Lower leg skin (tissue), 4 donors: Measurements from ENCODE around the gene MCAT. TPM values are rescaled to one million over a fixed set of nuclear protein-coding genes. Genes with fewer than 3 reads are reported as not detected.

Experiments used
- DNase-seq, 2 donors: peaks; one replicate each; pipeline ENCODE4 v3.0.0-alpha.2; 2019; ENCODE audit warnings: low spot score in 2 of 2
- H3K4me3 ChIP-seq: fragments of 200-600 bp; sonication (generic); 2 replicates; pipeline ENCODE4 v1.5.1; 2017; ENCODE audit warnings: mild to moderate bottlenecking, low read depth; ENCODE audit not compliant: poor library complexity, severe bottlenecking
- CTCF ChIP-seq, 3 donors: fragments of 450-650 bp; IDR thresholded peaks; one replicate each; pipeline ENCODE4 v1.5.1; 2016; ENCODE audit warnings: antibody characterized with exemption in 3 of 3, mild to moderate bottlenecking in 3 of 3, moderate library complexity in 2 of 3
- POLR2A ChIP-seq, 2 donors: fragments of 450-650 bp; IDR thresholded peaks; one replicate each; pipeline ENCODE4 v1.6.1; 2016 to 2017; ENCODE audit warnings: antibody characterized with exemption in 2 of 2, mild to moderate bottlenecking in 1 of 2, moderate library complexity in 1 of 2
- WGBS, 2 donors: methylation state at CpG; one replicate each; pipeline ENCODE4 v1.1.5; 2018; 5-methylcytosine and 5-hydroxymethylcytosine counted together
- intact Hi-C: fragments of 100-400 bp; cut with DNase I; formaldehyde crosslinking; loops from one replicate; pipeline ENCODE4 v1.15.0; 2023; ENCODE audit warnings: low total_unique reads
- total RNA-seq, 4 donors: library from RNA; depleted of rRNA; stranded (reverse); fragments of >200 nt; gene quantifications; one replicate each; pipeline ENCODE4 v1.1.0, GENCODE V29; 2016

Gene MCAT
- total RNA-seq, 4 donors from 2014 or later = 21.5 to 28.1 (median 25.5) TPM

DNA sequence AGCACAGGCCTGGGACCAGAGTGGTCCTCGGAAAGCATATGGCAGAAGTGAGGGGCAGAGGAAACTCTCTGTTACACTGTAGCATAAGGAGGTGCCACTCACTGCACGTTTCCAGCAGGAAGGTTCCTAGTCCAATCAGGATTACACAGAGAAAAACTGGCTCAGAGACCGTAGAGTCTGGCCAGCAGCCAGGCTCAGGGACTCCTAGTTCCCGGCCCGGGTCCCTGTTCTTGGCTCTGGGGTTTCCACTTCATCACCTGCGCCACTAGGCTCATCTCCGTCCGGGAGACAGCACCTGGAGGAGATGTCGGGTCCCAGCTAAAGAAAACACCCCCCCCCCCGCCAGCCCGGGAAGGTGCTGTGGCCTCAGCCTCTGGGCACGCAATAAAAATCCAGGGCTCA lies 42.7 kb upstream of the MCAT start:
- intact Hi-C loops = no loop called here
- peak; percentile 61 to 91 for DNase-seq
- no peak for TF ChIP-seq CTCF (IDR thresholded peaks at IDR 0.05)
- no peak for TF ChIP-seq POLR2A (IDR thresholded peaks at IDR 0.05)
- no peak overlapping the region for H3K4me3 ChIP-seq
- WGBS, 2 donors = 4 to 17% methylated on average over 12 of the region's 12 CpGs

DNA sequence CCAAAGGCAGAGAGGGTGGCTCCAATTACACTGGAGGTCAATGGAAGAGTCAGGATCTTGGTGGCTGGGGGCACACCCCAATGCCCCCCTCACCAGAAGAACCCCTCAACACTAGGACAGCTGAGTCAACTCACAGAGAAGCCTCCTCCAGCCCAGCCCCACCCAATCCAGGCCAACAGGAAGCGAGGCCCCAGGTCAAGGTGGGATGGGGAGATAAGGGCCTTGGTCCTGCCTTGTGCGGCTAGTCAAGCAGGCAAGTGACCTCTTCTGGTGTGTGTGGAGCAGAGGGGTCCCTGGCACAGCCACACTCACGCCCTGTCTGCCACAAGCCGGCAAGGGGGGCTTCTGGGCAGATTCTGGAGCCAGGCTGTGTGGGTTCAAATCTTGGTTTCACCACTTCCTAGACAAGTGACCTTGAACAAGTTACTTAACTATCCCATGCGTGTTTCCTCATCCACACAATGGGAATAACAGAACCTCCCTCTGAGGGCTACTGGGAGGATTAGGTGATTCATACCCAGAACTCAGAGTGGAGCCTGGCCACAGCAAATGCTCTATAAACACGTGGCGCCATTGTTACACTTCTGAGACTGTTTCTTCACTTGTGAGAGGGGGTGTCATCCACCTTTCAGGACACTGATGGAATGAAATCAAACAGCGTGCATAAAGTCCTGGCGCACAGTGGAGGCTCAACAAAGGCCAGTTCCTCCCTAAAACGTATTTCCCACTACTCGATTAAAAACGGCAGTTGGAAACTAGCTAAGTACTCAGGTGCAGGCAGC lies 40.5 kb upstream of the MCAT start:
- TF ChIP-seq CTCF (IDR thresholded peaks at IDR 0.05) = no peak
- TF ChIP-seq POLR2A (IDR thresholded peaks at IDR 0.05) = no peak
- H3K4me3 ChIP-seq = no peak overlapping the region
- DNase-seq = no peak
- 80 to 85% methylated on average over 11 to 12 of the region's 12 CpGs for WGBS, 2 donors
- intact Hi-C loops = no loop called here

- TF ChIP-seq CTCF (IDR thresholded peaks at IDR 0.05) = no peak
- no peak for TF ChIP-seq POLR2A (IDR thresholded peaks at IDR 0.05)
- H3K4me3 ChIP-seq = no peak overlapping the region
- 86 to 89% methylated on average over 17 of the region's 17 CpGs for WGBS, 2 donors
- intact Hi-C loops = no loop called here
- DNase-seq = no peak
Measured at GRCh38 chr22:43182726-43183125, 39.5 kb upstream of the MCAT start.

DNA sequence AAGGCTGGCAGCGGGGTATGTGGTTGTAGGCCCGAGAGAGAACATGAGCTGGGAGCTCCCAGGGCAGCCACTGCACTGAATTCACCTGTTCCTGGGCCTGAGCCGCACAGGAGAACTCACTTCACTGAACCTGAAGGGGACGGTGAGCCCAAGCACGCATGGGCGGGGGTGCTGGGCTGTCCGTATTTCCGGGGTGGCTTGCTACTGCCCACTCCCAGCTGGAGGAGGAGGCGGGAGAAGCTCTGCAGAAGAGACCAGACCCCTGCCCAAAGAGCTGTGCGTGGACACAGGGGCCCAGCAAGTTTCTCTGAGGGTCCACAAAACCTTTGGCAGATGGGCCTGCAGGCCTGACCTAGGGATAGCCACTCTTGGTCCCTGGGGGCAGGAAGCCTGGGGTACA lies 38.9 kb upstream of the MCAT start:
- TF ChIP-seq POLR2A (IDR thresholded peaks at IDR 0.05) = no peak
- TF ChIP-seq CTCF (IDR thresholded peaks at IDR 0.05) = no peak

DNA sequence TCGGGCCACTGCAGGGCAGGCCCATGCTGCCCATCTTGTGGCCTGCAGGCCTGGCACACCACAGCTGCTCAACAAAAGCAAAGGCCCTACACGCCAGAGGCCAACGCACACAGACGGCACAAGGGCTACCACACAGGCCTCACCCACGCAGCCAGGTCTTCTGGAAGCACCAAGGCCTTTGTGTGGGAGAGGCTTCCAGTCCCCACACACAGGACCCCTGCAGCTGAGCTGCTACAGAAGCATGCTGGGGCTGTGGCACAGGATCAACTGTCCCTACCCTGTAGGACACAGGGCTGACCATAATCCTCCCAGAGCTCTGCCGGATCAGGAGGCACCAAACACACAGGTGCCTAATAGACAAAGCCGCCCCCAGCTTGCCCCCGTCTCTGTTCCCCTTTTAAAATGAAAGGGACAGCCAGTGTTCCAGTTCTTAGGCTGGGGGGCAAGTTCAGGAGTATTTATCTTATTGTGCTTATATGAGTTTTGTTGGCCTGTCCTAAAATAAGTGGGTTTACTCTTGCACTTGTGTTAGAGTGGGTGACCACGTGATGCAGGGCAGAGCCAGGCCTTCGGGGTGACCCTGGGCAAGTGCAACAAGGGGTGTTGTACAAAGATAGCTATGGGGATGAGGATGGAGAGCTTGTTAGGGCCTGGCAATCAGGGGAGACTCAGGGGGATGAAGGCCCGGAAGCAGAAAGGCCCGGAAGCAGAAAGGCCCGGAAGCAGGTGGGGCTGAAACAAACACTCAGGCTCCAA lies 38.3 kb upstream of the MCAT start:
- WGBS, 2 donors = 93 to 94% methylated on average over 12 to 13 of the region's 13 CpGs
- no peak overlapping the region for H3K4me3 ChIP-seq
- intact Hi-C loops = no loop called here
- TF ChIP-seq CTCF (IDR thresholded peaks at IDR 0.05) (no peak), POLR2A (IDR thresholded peaks at IDR 0.05) (no peak)
- DNase-seq = no peak

More for the DNA sequence above, 38.9 kb upstream of the MCAT start:
- intact Hi-C loops = no loop called here
- no peak for DNase-seq
- H3K4me3 ChIP-seq = no peak overlapping the region
- 94% methylated on average over 8 to 9 of the region's 10 CpGs for WGBS, 2 donors
